ENCODE measurements around the gene SORCS2. TPM values are rescaled to one million over a fixed set of nuclear protein-coding genes. Genes with fewer than 3 reads are reported as not detected.

The SORCS2 gene
- total and polyA plus RNA-seq, 4 donors, result 0.05 to 8.4 (median 1.8) TPM

DNA sequence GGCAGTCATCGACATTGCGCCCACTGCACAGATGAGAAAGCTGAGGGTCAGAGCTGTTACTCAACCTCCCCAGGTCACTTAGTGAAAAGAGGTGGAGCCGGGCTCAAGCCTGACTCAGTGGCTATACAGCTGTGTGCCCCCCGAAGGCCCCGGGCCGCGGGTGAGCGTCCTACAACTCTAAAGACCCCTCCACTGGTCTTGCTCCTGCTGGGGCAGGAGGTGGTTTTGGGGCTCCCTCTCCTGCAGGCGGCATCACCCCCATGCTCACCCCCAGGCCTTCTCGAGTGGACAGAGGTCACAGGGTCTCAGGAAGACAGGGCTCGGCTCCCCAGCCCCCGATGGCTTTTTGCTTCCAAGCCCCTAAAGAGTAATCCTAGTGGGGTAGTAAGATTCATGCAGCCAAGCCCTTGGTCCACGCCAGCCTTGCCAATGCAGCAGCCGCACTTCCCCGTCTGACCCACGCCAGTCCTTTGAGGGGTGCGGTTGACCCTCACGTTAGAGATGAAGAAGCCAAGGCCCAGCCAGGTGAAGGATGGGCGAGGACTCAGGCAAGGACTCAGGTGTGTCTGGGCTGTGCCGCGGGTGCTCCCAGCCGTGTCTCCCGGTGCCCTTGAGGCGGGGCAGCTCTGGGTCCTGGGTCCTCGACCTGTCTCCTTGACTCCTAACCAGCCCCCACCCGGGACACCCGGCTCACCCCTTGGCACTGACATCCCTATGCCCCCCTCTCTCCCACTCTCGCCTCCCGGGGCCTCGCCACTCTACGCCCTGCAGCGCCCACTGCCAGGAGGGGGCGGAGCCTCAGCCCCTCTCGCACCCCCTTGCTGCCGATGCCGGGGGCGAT lies 547.0 kb downstream of the SORCS2 start:
- Histone ChIP-seq H3K36me3 (ENCODE audit: control insufficient read depth in 1 of 2, insufficient read depth in 2 of 2, low read length in 1 of 2) (no peaks in the 10 kb centered on the region), H3K4me3 (ENCODE audit: low read length in 2 of 2) (no peak overlapping the region), H3K27me3 (ENCODE audit: control insufficient read depth in 1 of 2, insufficient read depth in 2 of 2, low read length in 1 of 2) (no peaks in the 10 kb centered on the region), H3K27ac (ENCODE audit: low read depth in 1 of 2, low read length in 2 of 2) (no peak overlapping the region), H3K4me1 (ENCODE audit: control insufficient read depth in 1 of 2, insufficient read depth in 2 of 2, low read length in 2 of 2) (no peaks in the 10 kb centered on the region), H3K9me3 (ENCODE audit: control insufficient read depth, low read length) (no peaks in the 10 kb centered on the region)
- intact Hi-C loops (cut with DNase I), result no loop called here
- DNase-seq (no peak), ATAC-seq (ENCODE audit: low FRiP score) (no peak)
- WGBS, 2 donors, result 95% methylated on average over 37 of the region's 37 CpGs

GRCh38 chr4:7739918-7740865 lies 547.9 kb downstream of the SORCS2 start:
- ATAC-seq (ENCODE audit: low FRiP score) (no peak), DNase-seq (no peak)
- intact Hi-C loops (cut with DNase I), result no loop called here
- H3K36me3 ChIP-seq (ENCODE audit: control insufficient read depth in 1 of 2, insufficient read depth in 2 of 2, low read length in 1 of 2), result no peaks in the 10 kb centered on the region
- 93 to 94% methylated on average over 41 to 45 of the region's 45 CpGs for WGBS, 2 donors
- no peaks in the 10 kb centered on the region for H3K9me3 ChIP-seq (ENCODE audit: control insufficient read depth, low read length)
- no peaks in the 10 kb centered on the region for H3K27me3 ChIP-seq (ENCODE audit: control insufficient read depth in 1 of 2, insufficient read depth in 2 of 2, low read length in 1 of 2)
- H3K27ac ChIP-seq (ENCODE audit: low read depth in 1 of 2, low read length in 2 of 2), result no peak overlapping the region
- no peak overlapping the region for H3K4me3 ChIP-seq (ENCODE audit: low read length in 2 of 2)
- no peaks in the 10 kb centered on the region for H3K4me1 ChIP-seq (ENCODE audit: control insufficient read depth in 1 of 2, insufficient read depth in 2 of 2, low read length in 2 of 2)

DNA sequence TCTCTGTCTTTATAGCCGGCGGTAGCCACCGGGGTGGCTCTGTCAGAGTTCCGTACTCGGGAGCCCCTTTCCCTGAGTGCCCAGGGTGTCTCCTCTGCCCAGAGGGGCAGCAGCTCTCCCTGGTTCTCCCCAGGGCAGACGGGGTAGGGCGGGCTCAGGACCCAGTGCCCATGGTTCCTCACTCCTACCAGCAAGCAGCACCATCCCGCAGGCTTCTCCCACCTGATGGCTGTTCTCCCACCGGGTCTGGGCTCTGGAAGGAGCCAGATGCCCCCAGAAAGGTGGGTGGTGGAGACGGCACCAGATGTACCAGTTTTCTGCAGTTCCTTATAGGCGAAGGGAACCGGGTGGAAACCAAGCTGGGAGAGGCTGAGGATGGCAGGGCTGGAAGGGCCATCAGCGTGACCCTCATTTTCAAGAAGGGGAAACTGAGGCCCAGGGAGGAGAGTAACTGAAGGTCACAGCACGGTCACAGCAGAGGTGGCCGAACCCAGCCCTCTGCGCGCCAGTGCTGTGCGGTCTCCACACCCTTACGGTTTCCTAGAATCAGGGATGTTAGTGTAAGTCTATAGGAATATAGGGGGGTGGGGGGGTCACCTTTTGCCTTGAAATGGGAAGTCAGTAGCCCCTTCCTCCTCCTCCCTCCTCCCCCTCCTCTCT lies 548.7 kb downstream of the SORCS2 start:
- Histone ChIP-seq H3K9me3 (ENCODE audit: control insufficient read depth, low read length) (no peaks in the 10 kb centered on the region), H3K4me3 (ENCODE audit: low read length in 2 of 2) (no peak overlapping the region), H3K27ac (ENCODE audit: low read depth in 1 of 2, low read length in 2 of 2) (no peak overlapping the region), H3K4me1 (ENCODE audit: control insufficient read depth in 1 of 2, insufficient read depth in 2 of 2, low read length in 2 of 2) (no peaks in the 10 kb centered on the region), H3K36me3 (ENCODE audit: control insufficient read depth in 1 of 2, insufficient read depth in 2 of 2, low read length in 1 of 2) (no peaks in the 10 kb centered on the region), H3K27me3 (ENCODE audit: control insufficient read depth in 1 of 2, insufficient read depth in 2 of 2, low read length in 1 of 2) (no peaks in the 10 kb centered on the region)
- DNase-seq (no peak), ATAC-seq (ENCODE audit: low FRiP score) (no peak)
- intact Hi-C loops (cut with DNase I), result no loop called here
- WGBS, 2 donors, result 93 to 96% methylated on average over 19 of the region's 19 CpGs

DNA sequence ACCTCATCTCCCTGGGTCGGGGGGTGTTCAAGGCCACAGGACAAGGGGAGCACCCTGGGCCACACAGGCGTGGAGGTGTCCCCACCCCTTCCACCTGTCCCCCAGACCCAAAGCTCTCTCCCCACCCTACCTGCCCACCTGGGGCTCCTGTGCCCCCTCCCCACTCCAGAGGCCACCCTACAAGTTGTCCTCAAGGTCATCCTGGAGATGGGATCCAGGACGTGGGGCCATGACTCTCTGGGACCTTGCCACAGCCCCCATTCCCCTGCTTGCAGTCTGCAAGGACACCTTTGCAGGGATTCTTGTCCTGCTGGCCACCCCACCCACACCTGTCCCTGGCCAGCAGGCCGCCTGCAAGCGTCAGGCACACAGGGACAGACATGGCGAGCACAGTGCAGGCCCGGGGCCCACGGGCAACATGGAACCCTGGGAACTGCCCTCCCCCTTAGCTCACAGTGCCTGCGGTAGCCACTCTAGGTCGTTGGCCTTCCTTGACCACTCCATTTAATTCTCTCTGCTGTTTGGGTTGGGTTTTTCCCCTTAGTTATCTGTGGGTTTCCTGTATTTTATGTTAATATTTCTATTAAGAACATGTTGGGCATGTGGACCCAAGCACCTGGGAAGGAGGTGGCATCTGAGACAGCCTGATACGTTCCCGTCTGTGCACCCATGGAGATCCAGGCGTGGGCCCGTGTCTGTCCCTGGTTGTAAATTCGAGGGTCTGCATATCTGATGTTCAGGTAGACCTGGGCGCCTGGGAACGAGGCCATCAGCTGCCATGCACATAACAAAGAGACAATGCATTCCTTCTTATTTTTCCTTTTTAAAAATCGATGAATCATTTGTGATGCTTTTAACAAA lies 549.8 kb downstream of the SORCS2 start:
- H3K27ac ChIP-seq (ENCODE audit: low read depth in 1 of 2, low read length in 2 of 2), result no peak overlapping the region
- H3K9me3 ChIP-seq (ENCODE audit: control insufficient read depth, low read length), result no peaks in the 10 kb centered on the region
- WGBS, 2 donors, result 97 to 98% methylated on average over 17 to 18 of the region's 18 CpGs
- ATAC-seq (ENCODE audit: low FRiP score), result no peak
- no peaks in the 10 kb centered on the region for H3K4me1 ChIP-seq (ENCODE audit: control insufficient read depth in 1 of 2, insufficient read depth in 2 of 2, low read length in 2 of 2)
- no peaks in the 10 kb centered on the region for H3K36me3 ChIP-seq (ENCODE audit: control insufficient read depth in 1 of 2, insufficient read depth in 2 of 2, low read length in 1 of 2)
- intact Hi-C loops (cut with DNase I), result no loop called here
- H3K4me3 ChIP-seq (ENCODE audit: low read length in 2 of 2), result no peak overlapping the region
- DNase-seq, result no peak
- H3K27me3 ChIP-seq (ENCODE audit: control insufficient read depth in 1 of 2, insufficient read depth in 2 of 2, low read length in 1 of 2), result no peaks in the 10 kb centered on the region

DNA sequence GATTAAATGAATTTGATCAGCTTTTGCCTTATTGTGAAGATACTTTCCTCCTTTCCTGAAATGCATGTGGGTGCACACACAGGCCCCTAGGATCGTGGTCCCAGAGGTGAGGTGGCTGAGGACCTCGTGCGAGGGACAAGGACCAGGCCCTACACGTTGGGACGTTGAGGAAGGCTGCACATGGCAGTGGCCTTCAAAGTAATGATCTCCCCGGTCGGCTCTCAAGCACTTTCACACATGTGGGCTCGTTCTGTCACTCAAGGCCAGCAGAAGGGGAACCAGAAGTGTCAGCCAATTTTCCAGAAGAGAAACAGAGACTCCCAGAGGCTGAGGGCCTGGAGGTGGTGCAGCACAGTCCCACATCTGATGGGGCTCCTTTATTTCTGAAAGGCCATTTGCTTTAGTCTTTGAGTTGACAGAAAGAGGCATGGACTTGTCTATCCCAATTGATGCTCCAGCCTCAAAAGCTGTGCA lies 550.5 kb downstream of the SORCS2 start:
- H3K4me1 ChIP-seq (ENCODE audit: control insufficient read depth in 1 of 2, insufficient read depth in 2 of 2, low read length in 2 of 2), result no peaks in the 10 kb centered on the region
- ATAC-seq (ENCODE audit: low FRiP score) (no peak), DNase-seq (no peak)
- 81 to 83% methylated on average over 8 of the region's 8 CpGs for WGBS, 2 donors
- no peaks in the 10 kb centered on the region for H3K27me3 ChIP-seq (ENCODE audit: control insufficient read depth in 1 of 2, insufficient read depth in 2 of 2, low read length in 1 of 2)
- no peaks in the 10 kb centered on the region for H3K9me3 ChIP-seq (ENCODE audit: control insufficient read depth, low read length)
- intact Hi-C loops (cut with DNase I), result no loop called here
- H3K36me3 ChIP-seq (ENCODE audit: control insufficient read depth in 1 of 2, insufficient read depth in 2 of 2, low read length in 1 of 2), result no peaks in the 10 kb centered on the region
- no peak overlapping the region for H3K4me3 ChIP-seq (ENCODE audit: low read length in 2 of 2)
- no peak overlapping the region for H3K27ac ChIP-seq (ENCODE audit: low read depth in 1 of 2, low read length in 2 of 2)

- Histone ChIP-seq H3K4me1 (ENCODE audit: control insufficient read depth in 1 of 2, insufficient read depth in 2 of 2, low read length in 2 of 2) (no peaks in the 10 kb centered on the region), H3K27ac (ENCODE audit: low read depth in 1 of 2, low read length in 2 of 2) (no peak overlapping the region), H3K9me3 (ENCODE audit: control insufficient read depth, low read length) (no peaks in the 10 kb centered on the region), H3K36me3 (ENCODE audit: control insufficient read depth in 1 of 2, insufficient read depth in 2 of 2, low read length in 1 of 2) (no peaks in the 10 kb centered on the region), H3K27me3 (ENCODE audit: control insufficient read depth in 1 of 2, insufficient read depth in 2 of 2, low read length in 1 of 2) (no peaks in the 10 kb centered on the region), H3K4me3 (ENCODE audit: low read length in 2 of 2) (no peak overlapping the region)
- WGBS, 2 donors, result 83 to 89% methylated on average over 16 of the region's 16 CpGs
- intact Hi-C loops (cut with DNase I), result no loop called here
- ATAC-seq (ENCODE audit: low FRiP score), result no peak
- DNase-seq, result no peak
Measured at GRCh38 chr4:7744142-7744804, 551.9 kb downstream of the SORCS2 start.

- Histone ChIP-seq H3K36me3 (ENCODE audit: control insufficient read depth in 1 of 2, insufficient read depth in 2 of 2, low read length in 1 of 2) (no peaks in the 10 kb centered on the region), H3K4me3 (ENCODE audit: low read length in 2 of 2) (no peak overlapping the region), H3K4me1 (ENCODE audit: control insufficient read depth in 1 of 2, insufficient read depth in 2 of 2, low read length in 2 of 2) (no peaks in the 10 kb centered on the region), H3K27ac (ENCODE audit: low read depth in 1 of 2, low read length in 2 of 2) (no peak overlapping the region), H3K27me3 (ENCODE audit: control insufficient read depth in 1 of 2, insufficient read depth in 2 of 2, low read length in 1 of 2) (no peaks in the 10 kb centered on the region), H3K9me3 (ENCODE audit: control insufficient read depth, low read length) (no peaks in the 10 kb centered on the region)
- intact Hi-C loops (cut with DNase I), result no loop called here
- ATAC-seq (ENCODE audit: low FRiP score) (no peak), DNase-seq (no peak)
- WGBS, 2 donors, result 92 to 94% methylated on average over 15 of the region's 15 CpGs
Measured at GRCh38 chr4:7745301-7745885, 553.1 kb downstream of the SORCS2 start.

Measured in aorta (tissue), 5 donors.